ENCODE measurements around the gene DOK1. TPM values are rescaled to one million over a fixed set of nuclear protein-coding genes. Genes with fewer than 3 reads are reported as not detected.

Gene DOK1
- total and polyA plus RNA-seq, 8 donors = 5.7 to 14.0 (median 7.5) TPM

GRCh38 chr2:74597410-74597809 lies 42.9 kb downstream of the DOK1 start:
- FAIRE-seq (no peak), ATAC-seq (no peak), DNase-seq (no peak)
- 30 to 39% methylated on average over 1 of the region's 1 CpG for WGBS, 2 donors
- Histone ChIP-seq H3K36me3 (no peaks in the 10 kb centered on the region), H3K4me3 (no peak overlapping the region), H3K4me1 (no peaks in the 10 kb centered on the region), H3K27me3 (no peaks in the 10 kb centered on the region), H3K9me3 (no peaks in the 10 kb centered on the region), H3K27ac (no peak overlapping the region)
- no peak for TF ChIP-seq CTCF (IDR thresholded peaks at IDR 0.05)
- intact Hi-C loops (cut with DNase I) = no loop called here

- Histone ChIP-seq H3K36me3 (no peaks in the 10 kb centered on the region), H3K27me3 (no peaks in the 10 kb centered on the region), H3K9me3 (no peaks in the 10 kb centered on the region), H3K4me3 (no peak overlapping the region), H3K27ac (no peak overlapping the region), H3K4me1 (no peaks in the 10 kb centered on the region)
- WGBS, 2 donors = 50 to 55% methylated on average over 3 of the region's 3 CpGs
- TF ChIP-seq CTCF (IDR thresholded peaks at IDR 0.05) = no peak
- intact Hi-C loops (cut with DNase I) = no loop called here
- DNase-seq = no peak
- no peak for ATAC-seq
- no peak for FAIRE-seq
These were observed 45.2 kb downstream of the DOK1 start for GRCh38 chr2:74599676-74600075.

- WGBS, 2 donors = 58 to 64% methylated on average over 1 of the region's 1 CpG
- no peak for ATAC-seq
- H3K27ac ChIP-seq = no peak overlapping the region
- H3K27me3 ChIP-seq = no peaks in the 10 kb centered on the region
- no peak overlapping the region for H3K4me3 ChIP-seq
- intact Hi-C loops (cut with DNase I) = no loop called here
- FAIRE-seq = no peak
- H3K4me1 ChIP-seq = no peaks in the 10 kb centered on the region
- TF ChIP-seq CTCF (IDR thresholded peaks at IDR 0.05) = no peak
- DNase-seq = no peak
- H3K9me3 ChIP-seq = no peaks in the 10 kb centered on the region
- H3K36me3 ChIP-seq = no peaks in the 10 kb centered on the region
These were observed 48.2 kb downstream of the DOK1 start for GRCh38 chr2:74602586-74603281.

GRCh38 chr2:74603282-74604000 lies 48.9 kb downstream of the DOK1 start:
- Histone ChIP-seq H3K4me1 (no peaks in the 10 kb centered on the region), H3K27ac (no peak overlapping the region), H3K9me3 (no peaks in the 10 kb centered on the region), H3K4me3 (no peak overlapping the region), H3K27me3 (no peaks in the 10 kb centered on the region), H3K36me3 (no peaks in the 10 kb centered on the region)
- DNase-seq (no peak), ATAC-seq (no peak), FAIRE-seq (no peak)
- no peak for TF ChIP-seq CTCF (IDR thresholded peaks at IDR 0.05)
- intact Hi-C loops (cut with DNase I) = no loop called here
- WGBS, 2 donors = 57 to 64% methylated on average over 7 of the region's 7 CpGs

- Histone ChIP-seq H3K27ac (no peak overlapping the region), H3K9me3 (no peaks in the 10 kb centered on the region), H3K4me1 (no peaks in the 10 kb centered on the region), H3K4me3 (no peak overlapping the region), H3K36me3 (no peaks in the 10 kb centered on the region), H3K27me3 (no peaks in the 10 kb centered on the region)
- intact Hi-C loops (cut with DNase I) = no loop called here
- DNase-seq (no peak), ATAC-seq (no peak), FAIRE-seq (no peak)
- TF ChIP-seq CTCF (IDR thresholded peaks at IDR 0.05) = no peak
- 49 to 54% methylated on average over 5 of the region's 5 CpGs for WGBS, 2 donors
These were observed 52.4 kb downstream of the DOK1 start for GRCh38 chr2:74606927-74607326.

Data from pancreas (tissue), 10 donors.